Neural crest cell (in vitro differentiated cells): Measurements from ENCODE around the gene WNT5A. TPM values are rescaled to one million over a fixed set of nuclear protein-coding genes. Genes with fewer than 3 reads are reported as not detected.

Experiments
- DNase-seq: peaks from one replicate; pipeline ENCODE4 v3.0.0; 2021; ENCODE audit warnings: low read depth, mixed read lengths, low spot score
- H3K27ac Mint-ChIP-seq: one replicate; pipeline ENCODE4 v1.8.0; 2021; ENCODE audit warnings: mild to moderate bottlenecking, mixed read lengths; ENCODE audit not compliant: unreplicated experiment
- H3K27me3 Mint-ChIP-seq: 2 replicates; pipeline ENCODE4 v1.8.0; 2021; ENCODE audit warnings: low read depth, mild to moderate bottlenecking, mixed read lengths
- H3K36me3 Mint-ChIP-seq: 2 replicates; pipeline ENCODE4 v1.8.0; 2021; ENCODE audit warnings: low read depth, mild to moderate bottlenecking, mixed read lengths
- H3K4me1 Mint-ChIP-seq: 2 replicates; pipeline ENCODE4 v1.8.0; 2021; ENCODE audit warnings: mixed read lengths
- H3K4me3 Mint-ChIP-seq: one replicate; pipeline ENCODE4 v1.8.0; 2021; ENCODE audit warnings: mild to moderate bottlenecking, mixed read lengths
- H3K9me3 Mint-ChIP-seq: 2 replicates; pipeline ENCODE4 v1.8.0; 2021; ENCODE audit warnings: mixed read lengths
- CTCF ChIP-seq: fragments of 200-600 bp; sonication (generic); conservative IDR thresholded peaks from 2 replicates; pipeline ENCODE4 v1.5.0; 2021; ENCODE audit warnings: antibody characterized with exemption, mild to moderate bottlenecking
- total RNA-seq: library from RNA; stranded (reverse); gene quantifications from 2 replicates; pipeline ENCODE4 v1.2.1, GENCODE V29; 2021

Gene WNT5A
- total RNA-seq, 1 donor from 2014 or later: 14.4 TPM

GRCh38 chr3:55514962-55515361, 27.9 kb upstream of the WNT5A start:
- H3K4me3 Mint-ChIP-seq: no peak overlapping the region
- peaks cover 39% of the 10 kb centered on the region for H3K4me1 Mint-ChIP-seq
- no peaks in the 10 kb centered on the region for H3K27me3 Mint-ChIP-seq

GRCh38 chr3:55512571-55513343, 25.7 kb upstream of the WNT5A start:
- no peaks in the 10 kb centered on the region for H3K36me3 Mint-ChIP-seq
- no peak overlapping the region for H3K4me3 Mint-ChIP-seq
- no peak for TF ChIP-seq CTCF
- no peak for DNase-seq
- peaks cover 1% of the 10 kb centered on the region for H3K27me3 Mint-ChIP-seq
- no peaks in the 10 kb centered on the region for H3K9me3 Mint-ChIP-seq
- H3K27ac Mint-ChIP-seq: no peak overlapping the region
- H3K4me1 Mint-ChIP-seq: peaks cover 33% of the 10 kb centered on the region

More at GRCh38 chr3:55514962-55515361, 27.9 kb upstream of the WNT5A start:
- no peak overlapping the region for H3K27ac Mint-ChIP-seq
- H3K9me3 Mint-ChIP-seq: no peaks in the 10 kb centered on the region
- no peak for TF ChIP-seq CTCF
- DNase-seq: no peak
- H3K36me3 Mint-ChIP-seq: no peaks in the 10 kb centered on the region

GRCh38 chr3:55511895-55512570, 24.9 kb upstream of the WNT5A start:
- no peak overlapping the region for H3K4me3 Mint-ChIP-seq
- H3K4me1 Mint-ChIP-seq: peaks cover 33% of the 10 kb centered on the region
- peaks cover 4% of the 10 kb centered on the region for H3K27me3 Mint-ChIP-seq
- H3K9me3 Mint-ChIP-seq: peaks cover 2% of the 10 kb centered on the region
- no peak for TF ChIP-seq CTCF
- no peaks in the 10 kb centered on the region for H3K36me3 Mint-ChIP-seq
- no peak for DNase-seq
- H3K27ac Mint-ChIP-seq: no peak overlapping the region

GRCh38 chr3:55508335-55508734, 21.2 kb upstream of the WNT5A start:
- no peak for TF ChIP-seq CTCF
- Mint-ChIP-seq H3K36me3 (no peaks in the 10 kb centered on the region), H3K4me3 (no peak overlapping the region), H3K4me1 (peaks cover 16% of the 10 kb centered on the region), H3K27me3 (peaks cover 4% of the 10 kb centered on the region), H3K9me3 (peaks cover 2% of the 10 kb centered on the region), H3K27ac (no peak overlapping the region)
- no peak for DNase-seq

- TF ChIP-seq CTCF: no peak
- H3K36me3 Mint-ChIP-seq: no peaks in the 10 kb centered on the region
- no peak overlapping the region for H3K4me3 Mint-ChIP-seq
- peaks cover 2% of the 10 kb centered on the region for H3K9me3 Mint-ChIP-seq
- H3K27me3 Mint-ChIP-seq: peaks cover 4% of the 10 kb centered on the region
- peaks cover 11% of the 10 kb centered on the region for H3K4me1 Mint-ChIP-seq
- no peak for DNase-seq
- H3K27ac Mint-ChIP-seq: no peak overlapping the region
Observed at GRCh38 chr3:55507808-55508207, 20.7 kb upstream of the WNT5A start.
